CD14-positive monocyte (primary cell): ENCODE data around the gene TUBA1C. TPM values are rescaled to one million over a fixed set of nuclear protein-coding genes. Genes with fewer than 3 reads are reported as not detected.
A peak's percentile ranks its signal among the peaks of the same experiment; 100 is the strongest.

ENCODE experiments used
- DNase-seq, 3 donors: peaks; one replicate each; pipeline ENCODE4 v3.0.0-alpha.2; 2011 to 2022
- H2AFZ ChIP-seq: 2 replicates; pipeline ENCODE4 v1.6.0; 2012; ENCODE audit warnings: mild to moderate bottlenecking, low read depth, low read length, inconsistent platforms; ENCODE audit not compliant: insufficient read depth, poor library complexity, severe bottlenecking
- H3K27ac ChIP-seq, 2 donors: 1 replicate in 1 of 2; 2 replicates in 1 of 2; pipeline ENCODE4 v1.5.1; 2012 to 2013; ENCODE audit warnings: low read length in 2 of 2, control low read depth in 1 of 2, inconsistent platforms in 1 of 2, low read depth in 1 of 2, mild to moderate bottlenecking in 1 of 2
- H3K27me3 ChIP-seq, 2 donors: one replicate each; pipeline versions ENCODE4 v1.6.0 to v1.6.1; 2011 to 2013; ENCODE audit warnings: low read length in 2 of 2; ENCODE audit not compliant: control insufficient read depth in 2 of 2, insufficient read depth in 2 of 2
- H3K36me3 ChIP-seq, 2 donors: replicated peaks in 1 of 2; 1 replicate in 1 of 2; 2 replicates in 1 of 2; pipeline versions ENCODE4 v1.5.1 to v1.6.1; 2012 to 2013; ENCODE audit warnings: low read length in 2 of 2, control low read depth in 1 of 2, inconsistent platforms in 1 of 2, mild to moderate bottlenecking in 1 of 2; ENCODE audit not compliant: insufficient read depth in 2 of 2, control insufficient read depth in 1 of 2
- H3K4me1 ChIP-seq, 2 donors: 1 replicate in 1 of 2; 2 replicates in 1 of 2; pipeline versions ENCODE4 v1.5.1 to v1.6.1; 2012 to 2013; ENCODE audit warnings: low read length in 2 of 2, control low read depth in 1 of 2, inconsistent platforms in 1 of 2, mild to moderate bottlenecking in 1 of 2, moderate library complexity in 1 of 2; ENCODE audit not compliant: insufficient read depth in 2 of 2, control insufficient read depth in 1 of 2
- H3K4me2 ChIP-seq: replicated peaks from 2 replicates; pipeline ENCODE3; 2012; ENCODE audit warnings: low read length, moderate library complexity, mild to moderate bottlenecking; ENCODE audit not compliant: poor library complexity, severe bottlenecking; ENCODE audit errors: extremely low read depth
- H3K4me3 ChIP-seq, 3 experiments: fragments of 200-600 bp in 1 of 3; sonication (generic) in 1 of 3; replicated peaks in 1 of 3; 1 replicate in 2 of 3; 2 replicates in 1 of 3; pipeline ENCODE4 v1.5.1; 2011 to 2013; ENCODE audit warnings: low read length in 3 of 3, mild to moderate bottlenecking in 3 of 3, control low read depth in 2 of 3, low read depth in 2 of 3, inconsistent platforms in 1 of 3, moderate library complexity in 1 of 3
- H3K79me2 ChIP-seq: 2 replicates; pipeline ENCODE4 v1.6.0; 2012; ENCODE audit warnings: mild to moderate bottlenecking, control low read depth, inconsistent platforms, low read length, moderate library complexity; ENCODE audit not compliant: insufficient read depth
- H3K9ac ChIP-seq: 2 replicates; pipeline ENCODE4 v1.6.0; 2017; ENCODE audit warnings: low read length, mild to moderate bottlenecking; ENCODE audit not compliant: insufficient read depth, poor library complexity, severe bottlenecking
- H3K9me3 ChIP-seq, 2 donors: replicated peaks in 1 of 2; 1 replicate in 1 of 2; 2 replicates in 1 of 2; pipeline versions ENCODE4 v1.5.1 to v1.6.1; 2012 to 2013; ENCODE audit warnings: low read length in 2 of 2, control low read depth in 1 of 2; ENCODE audit not compliant: control insufficient read depth in 1 of 2, insufficient read depth in 1 of 2
- H4K20me1 ChIP-seq: 2 replicates; pipeline ENCODE4 v1.6.0; 2012; ENCODE audit warnings: mild to moderate bottlenecking, low read length, control low read depth, moderate library complexity; ENCODE audit not compliant: insufficient read depth
- H3K27ac Mint-ChIP-seq, 7 donors: one replicate each; pipeline ENCODE4 v1.8.0; 2020; ENCODE audit warnings: mild to moderate bottlenecking in 7 of 7, mixed read lengths in 7 of 7, moderate library complexity in 6 of 7, inconsistent platforms in 2 of 7
- H3K27me3 Mint-ChIP-seq, 3 donors: one replicate each; pipeline ENCODE4 v1.8.0; 2021 to 2022; ENCODE audit warnings: low read depth in 3 of 3, mild to moderate bottlenecking in 3 of 3, mixed read lengths in 3 of 3, moderate library complexity in 3 of 3, inconsistent platforms in 1 of 3
- H3K36me3 Mint-ChIP-seq, 2 donors: one replicate each; pipeline ENCODE4 v1.8.0; 2020; ENCODE audit warnings: mixed read lengths in 2 of 2, inconsistent platforms in 1 of 2, mild to moderate bottlenecking in 1 of 2
- H3K4me1 Mint-ChIP-seq: one replicate; pipeline ENCODE4 v1.8.0; 2020; ENCODE audit warnings: mild to moderate bottlenecking, mixed read lengths
- H3K4me3 Mint-ChIP-seq, 2 donors: one replicate each; pipeline ENCODE4 v1.8.0; 2020; ENCODE audit warnings: mild to moderate bottlenecking in 2 of 2, mixed read lengths in 2 of 2, moderate library complexity in 1 of 2
- H3K9me3 Mint-ChIP-seq, 7 donors: one replicate each; pipeline ENCODE4 v1.8.0; 2020 to 2022; ENCODE audit warnings: mixed read lengths in 7 of 7, mild to moderate bottlenecking in 6 of 7, moderate library complexity in 6 of 7, inconsistent platforms in 2 of 7
- WGBS: methylation state at CpG from one replicate; pipeline ENCODE4 v1.1.5; 2013; ENCODE audit warnings: missing lambda C conversion rate; ENCODE audit not compliant: insufficient coverage; 5-methylcytosine and 5-hydroxymethylcytosine counted together
- intact Hi-C, 2 donors: fragments of 100-400 bp; cut with micrococcal nuclease; formaldehyde crosslinking; loops; one replicate each; pipeline versions ENCODE4 v1.15.0 to v1.15.1; 2023
- polyA plus RNA-seq, 3 donors: library from polyadenylated mRNA; depleted of rRNA in 1 of 3; unstranded in 2 of 3; stranded (reverse) in 1 of 3; fragments of 300-500 nt in 2 of 3; fragments of >200 nt in 1 of 3; fragmentation: Illumina TruSeq in 2 of 3; gene quantifications; 1 replicate in 2 of 3; 2 replicates in 1 of 3; pipeline ENCODE4 v1.2.3, GENCODE V29; 2012 to 2021
- TF ChIP-seq, protein P1 (sequence below): fragments of 200-600 bp; IDR thresholded peaks from one replicate; pipeline ENCODE4 v1.8.0; 2022; ENCODE audit warnings: antibody characterized with exemption, mild to moderate bottlenecking

The TUBA1C gene
- polyA plus RNA-seq, 3 donors, result 53.7 to 263 (median 61.0) TPM

GRCh38 chr12:49293056-49293956, 28.4 kb downstream of the TUBA1C start:
- Histone ChIP-seq H3K9me3 (peaks cover 0 to 13% of the 10 kb centered on the region in 2 donors), H3K9ac (no peak overlapping the region), H2AFZ (no peak overlapping the region), H3K27ac (no peak overlapping the region), H3K4me1 (peaks cover 13 to 30% of the 10 kb centered on the region in 2 donors), H3K4me3 (no peak overlapping the region), H3K4me2 (no peak overlapping the region), H3K79me2 (no peaks in the 10 kb centered on the region), H3K36me3 (no peaks in the 10 kb centered on the region), H4K20me1 (no peaks in the 10 kb centered on the region), H3K27me3 (peaks cover 31 to 66% of the 10 kb centered on the region in 2 donors)
- intact Hi-C loops, result loop anchor here (10.0 kb wide), 1 partner anchor 221 kb away; no protein-coding TSS in a partner anchor
- 57% methylated on average over 13 of the region's 18 CpGs for WGBS
- no peak for DNase-seq
- H3K27ac Mint-ChIP-seq, result no peak overlapping the region
- TF ChIP-seq, protein P1, sequence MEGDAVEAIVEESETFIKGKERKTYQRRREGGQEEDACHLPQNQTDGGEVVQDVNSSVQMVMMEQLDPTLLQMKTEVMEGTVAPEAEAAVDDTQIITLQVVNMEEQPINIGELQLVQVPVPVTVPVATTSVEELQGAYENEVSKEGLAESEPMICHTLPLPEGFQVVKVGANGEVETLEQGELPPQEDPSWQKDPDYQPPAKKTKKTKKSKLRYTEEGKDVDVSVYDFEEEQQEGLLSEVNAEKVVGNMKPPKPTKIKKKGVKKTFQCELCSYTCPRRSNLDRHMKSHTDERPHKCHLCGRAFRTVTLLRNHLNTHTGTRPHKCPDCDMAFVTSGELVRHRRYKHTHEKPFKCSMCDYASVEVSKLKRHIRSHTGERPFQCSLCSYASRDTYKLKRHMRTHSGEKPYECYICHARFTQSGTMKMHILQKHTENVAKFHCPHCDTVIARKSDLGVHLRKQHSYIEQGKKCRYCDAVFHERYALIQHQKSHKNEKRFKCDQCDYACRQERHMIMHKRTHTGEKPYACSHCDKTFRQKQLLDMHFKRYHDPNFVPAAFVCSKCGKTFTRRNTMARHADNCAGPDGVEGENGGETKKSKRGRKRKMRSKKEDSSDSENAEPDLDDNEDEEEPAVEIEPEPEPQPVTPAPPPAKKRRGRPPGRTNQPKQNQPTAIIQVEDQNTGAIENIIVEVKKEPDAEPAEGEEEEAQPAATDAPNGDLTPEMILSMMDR, result no peak
- peaks cover 0 to 27% (median 9%) of the 10 kb centered on the region in 7 donors for H3K9me3 Mint-ChIP-seq
- H3K36me3 Mint-ChIP-seq, result peaks cover 0 to 5% of the 10 kb centered on the region in 2 donors
- no peak overlapping the region for H3K4me3 Mint-ChIP-seq
- peaks cover 57 to 89% (median 73%) of the 10 kb centered on the region in 3 donors for H3K27me3 Mint-ChIP-seq
- H3K4me1 Mint-ChIP-seq, result peaks cover 20% of the 10 kb centered on the region

DNA sequence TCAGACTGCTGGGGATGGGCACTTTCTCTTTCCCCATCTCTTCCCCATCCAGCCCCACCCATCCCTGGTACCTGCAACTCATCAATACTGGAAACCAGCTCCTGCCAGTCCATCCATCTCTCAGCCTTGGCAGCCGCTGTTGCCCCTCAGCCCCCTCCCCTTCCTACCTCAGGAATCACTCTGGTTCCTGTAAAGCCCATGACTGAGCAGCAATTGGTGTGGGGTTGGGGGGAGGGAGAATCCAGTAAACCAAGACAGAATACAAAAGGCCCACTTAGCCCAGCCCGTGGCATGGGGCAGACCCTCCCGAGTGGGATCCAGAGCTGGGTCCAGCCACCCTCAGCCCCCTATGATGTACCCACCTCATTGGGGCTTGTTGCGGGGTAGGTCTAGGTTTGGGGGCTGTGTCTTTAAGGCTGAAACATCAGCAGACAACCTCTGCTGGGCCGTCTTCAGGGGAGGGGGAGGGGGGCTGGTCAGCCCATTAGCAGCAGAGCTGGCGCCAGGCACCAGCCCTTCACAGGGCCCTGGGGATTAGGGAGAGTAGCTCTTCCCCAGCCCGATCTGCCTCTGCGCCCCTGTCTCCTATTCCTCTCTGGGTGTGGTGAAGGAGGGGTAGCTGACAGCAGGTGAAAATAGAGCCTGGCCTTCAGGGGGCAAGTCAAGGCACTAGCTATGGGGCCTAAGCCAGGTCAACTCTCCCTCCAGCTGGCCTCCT, 29.4 kb downstream of the TUBA1C start:
- H3K9me3 ChIP-seq, result peaks cover 0 to 13% of the 10 kb centered on the region in 2 donors
- no peak overlapping the region for H3K27ac ChIP-seq
- H3K27ac Mint-ChIP-seq, result no peak overlapping the region
- no peak overlapping the region for H3K9ac ChIP-seq
- H3K79me2 ChIP-seq, result no peaks in the 10 kb centered on the region
- intact Hi-C loops, result loop anchor here (10.0 kb wide), 1 partner anchor 221 kb away; no protein-coding TSS in a partner anchor
- peaks cover 0 to 8% of the 10 kb centered on the region in 2 donors for H3K36me3 Mint-ChIP-seq
- peaks cover 25% of the 10 kb centered on the region for H3K4me1 Mint-ChIP-seq
- H3K4me3 Mint-ChIP-seq, result peak overlapping the region in 1 of 2 donors; percentile 60
- TF ChIP-seq, protein P1, result no peak
- WGBS, result 17% methylated on average over 1 of the region's 8 CpGs
- H3K4me1 ChIP-seq, result peaks cover 13 to 30% of the 10 kb centered on the region in 2 donors
- H3K4me3 ChIP-seq, result no peak overlapping the region
- peaks cover 37 to 71% of the 10 kb centered on the region in 2 donors for H3K27me3 ChIP-seq
- H3K4me2 ChIP-seq, result no peak overlapping the region
- H3K36me3 ChIP-seq, result no peaks in the 10 kb centered on the region
- H4K20me1 ChIP-seq, result no peaks in the 10 kb centered on the region
- H3K27me3 Mint-ChIP-seq, result peaks cover 66 to 89% (median 81%) of the 10 kb centered on the region in 3 donors
- DNase-seq, result no peak
- H3K9me3 Mint-ChIP-seq, result peaks cover 0 to 29% (median 9%) of the 10 kb centered on the region in 7 donors
- H2AFZ ChIP-seq, result no peak overlapping the region
